ENCODE data around the gene PLEKHG5.

GRCh38 chr1:6491480-6491962, at the start of gene PLEKHG5:
- TF ChIP-seq POLR2AphosphoS5 (IDR thresholded peaks at IDR 0.05) (no peak), POLR2A (IDR thresholded peaks at IDR 0.05) (no peak)

All from spleen (tissue), 3 donors.